ENCODE results near the gene TMEM232. TPM values are rescaled to one million over a fixed set of nuclear protein-coding genes. Genes with fewer than 3 reads are reported as not detected.

The TMEM232 gene
- total RNA-seq, 1 experiment from 2014 or later = 1.3 TPM

GRCh38 chr5:110638970-110639902, 87.2 kb downstream of the TMEM232 start (continued):
- TF ChIP-seq IRF1 (CRISPR knock-in tag; IDR thresholded peaks at IDR 0.05) = no peak
- TF ChIP-seq ZNF138 (CRISPR knock-in tag; conservative IDR thresholded peaks at IDR 0.05) = no peak

- ChIA-PET CTCF (no interaction called here), POLR2A (no interaction called here)
- no peak overlapping the region for H3K4me3 Mint-ChIP-seq
- ATAC-seq (no peak), DNase-seq (ENCODE audit: low spot score) (no peak)
- 0 out of 2 replicates have a peak, but pooled peaks cover 2% of the 10 kb centered on the region for H3K4me1 Mint-ChIP-seq
- H3K36me3 Mint-ChIP-seq = no peaks in the 10 kb centered on the region
- no peak overlapping the region for H3K27ac Mint-ChIP-seq
- H3K9me3 Mint-ChIP-seq = no peaks in the 10 kb centered on the region
- no peak for TF ChIP-seq E2F5 (CRISPR knock-in tag; IDR thresholded peaks at IDR 0.05)
- TF ChIP-seq ZSCAN18 (CRISPR knock-in tag; IDR thresholded peaks at IDR 0.05) = no peak
- no peak for TF ChIP-seq ZNF317 (CRISPR knock-in tag; IDR thresholded peaks at IDR 0.05; ENCODE audit: borderline replicate concordance, low read depth)
- TF ChIP-seq ZNF219 (CRISPR knock-in tag; IDR thresholded peaks at IDR 0.05; ENCODE audit: borderline replicate concordance) = no peak
- no peak for TF ChIP-seq ATF1 (CRISPR knock-in tag; IDR thresholded peaks at IDR 0.05)
- no peak for TF ChIP-seq E2F1 (CRISPR knock-in tag; IDR thresholded peaks at IDR 0.05)
- TF ChIP-seq SMAD3 (CRISPR knock-in tag; IDR thresholded peaks at IDR 0.05; ENCODE audit: borderline replicate concordance) = no peak
- TF ChIP-seq ATF3 (CRISPR knock-in tag; conservative IDR thresholded peaks at IDR 0.05) = no peak
- no peak for TF ChIP-seq ZNF671 (CRISPR knock-in tag; IDR thresholded peaks at IDR 0.05)
- TF ChIP-seq ESRRA (CRISPR knock-in tag; IDR thresholded peaks at IDR 0.05; ENCODE audit: borderline replicate concordance) = no peak
- TF ChIP-seq NR2C2 (CRISPR knock-in tag; IDR thresholded peaks at IDR 0.05) = no peak
- TF ChIP-seq ZMAT4 (CRISPR knock-in tag; IDR thresholded peaks at IDR 0.05) = no peak
- no peak for TF ChIP-seq JAZF1 (CRISPR knock-in tag; IDR thresholded peaks at IDR 0.05)
- H3K27me3 Mint-ChIP-seq (ENCODE audit: low read depth) = no peaks in the 10 kb centered on the region
Observed at GRCh38 chr5:110634475-110634874, 92.0 kb downstream of the TMEM232 start.

GRCh38 chr5:110631236-110631635, 95.2 kb downstream of the TMEM232 start:
- Mint-ChIP-seq H3K27ac (no peak overlapping the region), H3K27me3 (ENCODE audit: low read depth) (no peaks in the 10 kb centered on the region), H3K4me3 (no peak overlapping the region), H3K4me1 (no peaks in the 10 kb centered on the region), H3K9me3 (no peaks in the 10 kb centered on the region), H3K36me3 (no peaks in the 10 kb centered on the region)
- no peak for DNase-seq (ENCODE audit: low spot score)
- POLR2A ChIA-PET = no interaction called here
- TF ChIP-seq USF1 (CRISPR knock-in tag; IDR thresholded peaks at IDR 0.05) (no peak), SMAD3 (CRISPR knock-in tag; IDR thresholded peaks at IDR 0.05; ENCODE audit: borderline replicate concordance) (no peak), NR3C1 (CRISPR knock-in tag; conservative IDR thresholded peaks at IDR 0.05; ENCODE audit: low read depth) (no peak), JAZF1 (CRISPR knock-in tag; IDR thresholded peaks at IDR 0.05) (no peak)
- CTCF ChIA-PET = no interaction called here
- no peak for ATAC-seq

Data from WTC11 (cell line).